ENCODE results near the gene ABHD1.
"Not testable (repeated sequence)": the region's sequence is repeated elsewhere in the genome, so short reads cannot be mapped to it uniquely, and the experiment has no call there.

Gene ABHD1

DNA sequence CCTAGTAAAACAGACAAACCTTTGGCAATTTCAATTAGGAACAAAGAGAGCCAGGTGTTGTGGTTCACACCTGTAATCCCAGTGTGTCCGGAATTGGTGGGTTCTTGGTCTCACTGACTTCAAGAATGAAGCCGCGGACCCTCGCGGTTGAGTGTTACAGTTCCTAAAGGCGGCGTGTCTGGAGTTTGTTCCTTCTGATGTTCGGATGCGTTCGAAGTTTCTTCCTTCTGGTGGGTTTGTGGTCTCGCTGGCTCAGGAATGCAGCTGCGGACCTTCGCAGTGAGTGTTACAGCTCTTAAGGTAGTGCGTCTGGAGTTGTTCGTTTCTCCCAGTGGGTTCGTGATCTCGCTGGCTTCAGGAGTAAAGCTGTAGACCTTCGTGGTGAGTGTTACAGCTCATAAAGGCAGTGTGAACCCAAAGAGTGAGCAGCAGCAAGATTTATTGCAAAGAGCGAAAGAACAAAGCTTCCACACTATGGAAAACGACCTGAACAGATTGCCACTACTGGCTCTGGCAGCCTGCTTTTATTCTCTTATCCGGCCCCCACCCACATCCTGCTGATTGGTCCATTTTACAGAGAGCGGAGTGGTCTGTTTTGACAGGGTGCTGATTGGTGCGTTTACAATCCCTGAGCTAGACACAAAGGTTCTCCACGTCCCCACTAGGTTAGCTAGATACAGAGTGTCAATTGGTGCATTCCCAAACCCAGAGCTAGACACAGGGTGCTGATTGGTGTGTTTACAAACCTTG, 12.8 kb upstream of the ABHD1 start:
- not testable (repeated sequence) for DNase-seq (ENCODE audit: low read depth)

DNA sequence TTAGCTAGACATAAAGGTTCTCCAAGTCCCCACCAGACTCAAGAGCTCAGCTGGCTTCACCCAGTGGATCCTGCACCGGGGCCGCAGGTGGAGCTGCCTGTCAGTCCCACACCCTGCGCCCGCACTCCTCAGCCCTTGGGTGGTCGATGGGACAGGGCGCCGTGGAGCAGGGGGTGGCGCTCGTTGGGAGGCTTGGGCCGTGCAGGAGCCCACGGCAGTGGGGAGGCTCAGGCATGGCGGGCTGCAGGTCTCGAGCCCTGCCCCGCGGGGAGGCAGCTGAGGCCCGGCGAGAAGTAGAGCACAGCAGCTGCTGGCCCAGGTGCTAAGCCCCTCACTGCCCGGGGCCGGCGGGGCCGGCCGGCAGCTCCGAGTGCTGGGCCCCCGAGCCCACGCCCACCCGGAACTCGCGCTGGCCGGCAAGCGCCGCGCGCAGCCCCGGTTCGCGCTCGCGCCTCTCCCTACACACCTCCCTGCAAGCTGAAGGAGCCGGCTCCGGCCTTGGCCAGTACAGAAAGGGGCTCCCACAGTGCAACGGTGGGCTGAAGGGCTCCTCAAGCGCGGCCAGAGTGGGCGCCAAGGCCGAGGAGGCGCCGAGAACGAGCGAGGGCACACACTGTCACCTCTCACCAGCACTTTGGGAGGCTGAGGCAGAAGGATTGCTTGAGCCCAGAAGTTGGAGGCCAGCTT, 12.1 kb upstream of the ABHD1 start:
- not testable (repeated sequence) for DNase-seq (ENCODE audit: low read depth)

DNA sequence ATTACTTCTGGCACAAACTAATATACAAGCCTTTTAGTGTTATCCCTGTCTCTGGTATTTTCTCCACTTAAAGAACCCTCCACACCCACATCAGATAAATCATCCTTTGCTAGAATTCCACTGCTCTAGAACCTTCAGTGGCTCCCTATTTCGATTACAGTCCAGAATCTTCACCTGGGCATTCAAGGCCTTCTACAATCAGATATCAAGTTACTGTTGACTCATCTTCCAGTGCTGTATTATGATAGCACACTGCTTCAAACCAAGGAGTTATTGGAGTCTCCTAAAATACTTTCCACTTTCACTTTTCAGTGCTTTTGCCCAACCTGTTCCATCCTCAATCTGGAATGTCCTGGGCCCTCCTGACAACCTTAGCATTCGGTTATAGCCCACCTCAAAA, 8.1 kb upstream of the ABHD1 start:
- DNase-seq (ENCODE audit: low read depth): no peak

DNA sequence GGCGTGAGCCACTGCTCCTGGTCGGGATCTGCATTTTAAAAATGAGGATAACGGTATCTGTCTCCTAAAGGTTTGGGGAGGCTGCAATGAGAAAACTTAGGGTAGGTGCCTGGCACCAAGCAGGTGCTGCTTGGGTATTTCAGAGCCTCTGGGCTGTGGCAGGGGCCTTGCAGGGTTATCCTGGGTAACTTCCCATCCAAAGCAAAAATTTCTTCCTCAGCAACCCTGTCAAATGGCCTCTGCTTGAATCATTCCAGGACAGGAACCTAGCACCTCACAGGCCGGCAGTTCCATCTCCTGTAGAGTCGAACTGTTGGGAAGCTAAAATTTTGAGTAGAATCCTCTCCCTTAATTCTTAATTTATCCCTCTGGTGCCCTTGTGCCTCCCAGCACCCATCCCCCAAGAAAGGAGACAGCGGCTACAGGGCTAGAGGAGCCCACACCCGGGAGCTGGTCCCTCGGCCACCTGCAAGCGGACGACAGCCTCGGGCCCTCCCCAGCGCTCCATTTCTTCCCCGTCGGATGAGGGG, 5.6 kb upstream of the ABHD1 start:
- no peak for DNase-seq (ENCODE audit: low read depth)

DNA sequence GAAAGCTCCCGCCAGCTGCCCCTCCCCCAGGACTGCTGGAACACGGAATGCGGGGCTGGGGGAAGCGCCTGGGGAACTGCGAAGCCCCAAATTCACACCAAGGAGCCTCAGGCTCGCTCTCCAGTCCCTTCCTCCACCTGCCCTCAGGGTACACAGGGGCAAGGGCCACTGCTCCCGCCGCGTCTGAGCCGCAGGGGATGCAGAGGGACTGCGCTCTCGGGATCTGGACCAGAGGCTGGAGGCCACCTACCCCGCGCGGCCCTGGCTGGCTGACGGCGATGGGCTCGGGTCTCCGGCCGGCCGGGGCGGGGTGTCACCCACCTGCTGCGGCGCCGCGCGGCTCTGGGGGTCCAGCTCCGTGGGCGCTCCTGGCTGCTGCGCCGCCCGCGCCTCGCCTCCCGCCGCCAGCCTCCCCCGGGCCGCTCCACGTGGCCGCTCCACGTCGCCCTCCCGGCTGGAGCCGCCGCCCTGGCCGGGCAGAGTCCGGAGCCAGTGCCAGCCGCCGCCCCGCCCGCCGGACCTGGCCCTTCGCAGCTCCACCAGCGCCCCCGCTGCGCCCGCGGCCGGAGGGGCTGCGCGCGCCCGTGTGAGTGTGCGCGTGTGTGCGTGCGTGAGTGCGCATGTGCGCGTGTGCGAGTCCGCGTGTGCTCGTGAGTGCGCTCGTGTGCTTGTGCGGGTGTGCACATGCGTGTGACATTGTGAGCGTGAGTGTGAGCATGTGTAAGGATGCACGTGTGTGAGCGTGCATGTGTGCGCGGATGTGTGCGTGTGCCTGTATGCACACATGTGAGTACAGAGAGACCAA, 4.9 kb upstream of the ABHD1 start, which contains the start of gene CGREF1:
CGREF1 (minus strand) TSS at position 604 of the 805 bp plus-strand sequence. CDS start 14,762 bp downstream, outside the sequence.
- no peak for DNase-seq (ENCODE audit: low read depth)

DNA sequence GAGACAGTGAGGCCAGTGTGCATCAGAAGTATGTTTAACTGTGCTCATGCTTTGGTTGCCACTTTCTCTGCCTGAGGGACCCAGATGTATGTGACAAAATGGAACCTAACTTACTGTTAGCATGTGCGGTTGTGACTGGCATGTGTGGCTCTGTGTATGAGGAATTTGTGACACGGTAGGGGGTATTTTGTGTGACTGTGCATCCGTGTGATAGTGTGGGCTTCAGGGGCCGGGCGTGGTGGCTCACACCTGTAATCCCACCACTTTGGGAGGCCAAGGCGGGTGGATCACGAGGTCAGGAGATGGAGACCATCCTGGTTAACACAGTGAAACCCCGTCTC, 4.3 kb upstream of the ABHD1 start:
- DNase-seq (ENCODE audit: low read depth): not testable (repeated sequence)

DNA sequence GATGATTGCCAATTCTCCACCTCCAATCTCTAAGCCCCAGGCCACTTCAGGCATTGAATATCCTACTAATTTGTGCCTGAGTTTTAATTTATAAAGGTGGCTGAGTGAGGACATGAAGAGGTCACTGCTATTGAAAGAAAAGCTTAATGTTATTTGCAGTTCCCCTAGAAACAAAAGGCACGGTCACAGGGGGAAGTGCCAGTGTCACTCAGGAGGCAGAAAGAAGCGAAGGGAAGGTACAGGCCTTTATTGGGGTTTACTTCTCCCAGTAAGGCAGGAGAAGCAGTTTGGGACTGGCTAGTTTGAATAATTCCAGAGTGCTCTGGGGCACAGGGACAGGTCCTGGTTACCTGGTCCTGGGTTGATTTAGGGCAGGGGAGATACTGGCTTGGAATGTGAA, 1.7 kb upstream of the ABHD1 start:
- DNase-seq (ENCODE audit: low read depth): no peak

DNA sequence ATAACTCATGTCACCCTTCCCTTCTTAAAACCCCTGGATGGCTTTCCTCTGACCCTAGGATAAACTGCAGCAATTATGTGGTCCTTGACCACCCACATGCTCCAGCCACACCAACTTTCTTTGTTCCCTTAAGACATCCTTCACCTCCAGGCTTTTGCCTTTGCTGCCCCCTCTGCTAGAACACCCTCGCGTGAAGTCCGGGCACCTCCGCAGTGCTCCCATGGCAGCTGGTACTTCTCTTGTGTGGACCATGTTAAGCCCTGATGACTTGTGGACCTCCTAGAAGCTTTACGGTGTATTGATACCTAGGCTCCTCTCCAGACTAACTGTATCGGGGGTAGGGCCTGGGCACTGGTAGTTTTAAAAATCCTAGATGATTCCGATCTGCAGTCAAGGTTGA, 824 bp upstream of the ABHD1 start:
- no peak for DNase-seq (ENCODE audit: low read depth)

DNA sequence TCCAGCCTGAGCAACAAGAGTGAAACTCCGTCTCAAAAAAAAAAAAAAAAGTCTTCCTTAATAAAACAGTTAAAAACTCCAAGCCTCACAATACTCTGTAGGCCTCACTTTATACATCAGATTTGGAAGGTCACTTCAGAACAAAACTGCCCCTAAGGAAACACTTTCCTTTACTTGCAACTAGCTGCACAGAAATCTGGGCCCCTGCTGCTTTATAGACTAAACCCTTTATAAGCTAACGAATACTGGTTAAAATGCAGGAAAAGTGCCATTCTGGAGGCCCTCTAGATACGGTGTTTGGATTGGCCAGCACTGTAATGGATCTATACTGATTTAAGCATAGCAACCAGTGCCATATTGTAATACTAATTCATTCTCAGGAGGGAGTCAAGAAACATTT, 1.5 kb downstream of the ABHD1 start:
- DNase-seq (ENCODE audit: low read depth): no peak

DNA sequence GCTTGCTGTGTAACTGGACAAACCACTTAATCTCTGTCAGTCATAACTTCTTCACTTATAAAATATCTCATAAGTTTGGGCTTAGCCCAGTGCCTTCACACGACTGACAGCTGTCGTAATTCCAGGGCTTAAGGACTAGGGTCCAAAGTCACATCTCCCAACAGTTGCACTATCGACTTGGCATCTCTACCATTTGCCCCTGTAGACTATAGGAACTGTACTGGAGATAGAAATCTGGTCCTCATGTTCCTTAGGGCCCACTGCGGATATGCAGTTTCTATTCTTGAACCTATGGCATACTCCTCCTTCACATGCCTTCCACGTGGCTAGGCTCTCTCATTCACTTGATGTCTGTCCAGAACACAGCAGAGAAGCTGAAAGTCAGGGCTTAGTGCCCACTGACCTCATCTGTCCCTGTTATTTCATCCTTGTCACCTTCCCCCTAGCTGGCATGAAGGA, 2.7 kb downstream of the ABHD1 start:
- no peak for DNase-seq (ENCODE audit: low read depth)

DNA sequence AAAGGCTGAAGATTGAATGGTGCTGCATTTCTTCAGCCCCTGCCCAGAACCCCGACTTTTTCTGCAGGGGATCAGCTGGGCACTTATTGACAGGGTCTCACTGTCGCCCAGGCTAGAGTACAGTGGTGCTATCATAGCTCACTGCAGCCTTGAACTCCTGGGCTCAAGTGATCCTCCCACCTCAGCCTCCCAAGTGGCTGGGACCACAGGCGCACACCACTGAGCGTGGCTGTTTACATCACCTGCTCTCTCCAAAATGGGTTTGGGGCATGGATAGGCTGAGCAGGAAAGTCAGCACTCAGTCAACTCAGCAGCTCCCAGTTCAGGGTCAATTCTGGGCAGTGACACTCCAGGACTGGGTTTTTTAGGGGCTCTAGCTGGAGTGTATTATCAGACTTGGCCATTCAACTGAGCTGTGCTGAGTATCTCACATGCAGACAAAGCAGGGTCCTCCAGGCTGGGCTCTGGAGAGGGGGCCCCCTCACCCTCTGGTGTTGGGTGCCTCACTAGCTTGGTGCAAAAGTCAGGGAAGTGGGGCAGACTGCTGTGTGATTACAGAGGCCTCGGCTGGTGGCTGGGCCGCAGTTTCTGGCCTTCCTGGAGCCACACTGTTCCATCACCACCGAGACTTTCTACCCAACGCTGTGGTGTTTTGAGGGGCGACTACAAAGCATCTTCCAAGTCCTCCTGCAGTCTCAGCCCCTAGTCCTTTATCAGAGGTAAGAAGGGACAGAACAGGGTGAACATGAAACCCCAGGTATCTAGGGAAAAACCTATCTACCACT, 4.5 kb downstream of the ABHD1 start:
- DNase-seq (ENCODE audit: low read depth): no peak

DNA sequence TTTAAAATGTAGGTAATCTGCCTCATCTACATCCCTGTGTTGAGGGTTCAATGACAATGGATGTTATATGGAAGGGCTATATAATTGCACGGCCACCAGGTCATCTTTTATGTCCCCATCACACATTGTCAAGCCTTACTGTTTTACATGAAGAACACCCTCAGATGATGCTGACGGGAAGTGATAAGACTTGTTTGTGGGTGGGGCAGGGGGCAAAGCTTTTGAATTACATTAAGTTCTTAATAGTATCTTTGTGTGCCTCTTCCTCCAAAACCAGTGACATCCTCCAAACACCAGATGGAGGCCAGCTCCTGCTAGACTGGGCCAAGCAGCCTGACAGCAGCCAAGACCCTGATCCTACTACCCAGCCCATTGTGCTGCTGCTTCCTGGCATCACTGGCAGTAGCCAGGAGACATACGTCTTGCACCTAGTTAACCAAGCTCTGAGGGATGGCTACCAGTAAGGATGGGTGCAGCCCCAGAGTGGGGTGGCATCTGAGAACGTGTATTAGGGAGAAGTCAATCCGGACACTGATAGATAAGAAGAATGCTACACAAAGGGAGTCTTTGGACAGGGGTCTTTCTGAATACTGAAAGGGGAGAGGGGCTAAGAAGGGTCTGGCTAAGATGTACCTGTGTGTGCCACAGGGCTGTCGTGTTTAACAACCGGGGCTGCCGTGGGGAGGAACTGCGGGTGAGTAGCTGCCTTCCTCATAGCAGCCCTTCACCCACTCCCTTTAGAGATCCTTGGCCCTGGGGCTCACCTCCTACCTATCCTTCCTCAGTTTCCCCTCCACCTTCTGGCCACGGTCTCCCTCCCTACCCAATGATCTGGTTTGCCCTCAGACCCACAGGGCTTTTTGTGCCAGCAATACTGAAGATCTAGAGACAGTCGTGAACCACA, 5.3 kb downstream of the ABHD1 start:
- no peak for DNase-seq (ENCODE audit: low read depth)

DNA sequence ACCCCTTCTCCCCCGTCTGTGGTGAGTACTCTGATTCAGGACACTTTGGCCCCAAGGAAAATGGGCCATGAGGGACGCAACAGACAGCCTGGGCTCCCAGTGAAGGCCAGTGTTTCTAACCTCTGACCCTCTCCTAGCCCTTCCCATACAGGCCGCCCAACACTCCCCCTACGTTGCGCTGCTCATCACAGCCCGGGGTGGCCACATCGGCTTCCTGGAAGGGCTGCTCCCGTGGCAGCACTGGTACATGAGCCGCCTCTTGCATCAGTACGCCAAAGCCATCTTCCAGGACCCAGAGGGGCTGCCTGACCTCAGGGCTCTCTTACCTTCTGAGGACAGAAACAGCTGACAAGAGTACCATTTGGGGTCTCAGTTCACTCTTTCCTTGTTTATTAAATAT, 6.8 kb downstream of the ABHD1 start:
- no peak for DNase-seq (ENCODE audit: low read depth)

DNA sequence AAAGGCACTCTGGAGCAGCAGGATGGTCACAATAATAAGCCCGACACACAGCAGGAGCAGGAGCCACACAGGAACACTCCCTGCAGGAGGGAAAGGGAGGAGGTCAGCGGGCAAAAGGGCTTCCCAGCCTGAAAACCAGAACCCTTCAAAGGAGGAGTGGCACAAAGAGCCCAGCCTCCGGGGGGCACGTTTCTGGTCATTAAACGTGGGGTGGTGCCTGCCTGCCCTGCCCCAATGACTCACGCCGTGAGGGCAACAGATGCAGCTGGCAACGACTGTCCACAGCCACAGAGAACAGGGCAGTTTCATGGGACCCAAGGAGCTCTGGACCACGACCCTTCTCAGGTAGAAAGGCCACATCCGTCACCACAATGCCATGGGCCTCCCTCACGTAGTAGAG, 7.8 kb downstream of the ABHD1 start:
- DNase-seq (ENCODE audit: low read depth): no peak

DNA sequence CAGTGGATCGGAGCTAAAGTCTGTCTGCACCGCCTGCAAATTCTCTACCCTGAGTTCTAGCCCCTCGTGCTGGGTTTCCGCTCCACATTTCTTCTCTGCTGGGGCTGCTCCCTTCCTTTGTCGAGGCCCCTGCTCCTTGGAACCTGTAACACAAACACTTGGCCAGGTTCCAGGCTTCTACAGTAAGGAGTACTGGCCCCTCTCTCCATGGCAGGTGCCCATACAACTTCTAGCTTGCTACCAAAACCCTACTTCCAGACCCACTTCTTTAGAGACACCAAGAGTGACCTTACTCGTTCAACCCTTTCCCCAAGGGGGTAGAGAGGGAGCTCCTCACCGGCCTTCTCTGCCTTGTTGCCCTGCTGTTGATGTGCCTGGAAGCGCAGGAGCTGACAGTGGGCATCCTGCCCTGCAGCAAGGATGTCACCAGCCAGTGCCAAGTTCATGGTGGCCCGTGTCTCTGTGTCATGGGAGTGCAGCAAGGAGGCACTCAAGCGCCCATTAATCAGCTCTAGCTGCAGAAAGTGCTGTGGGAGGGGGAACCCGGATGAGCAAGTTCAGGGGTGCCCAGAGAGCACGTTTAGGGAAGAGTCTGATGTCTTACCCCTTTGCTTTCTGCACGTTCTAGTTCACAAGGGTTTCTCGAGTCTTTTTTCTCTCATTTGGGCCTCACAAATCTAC, 9.7 kb downstream of the ABHD1 start:
- no peak for DNase-seq (ENCODE audit: low read depth)

DNA sequence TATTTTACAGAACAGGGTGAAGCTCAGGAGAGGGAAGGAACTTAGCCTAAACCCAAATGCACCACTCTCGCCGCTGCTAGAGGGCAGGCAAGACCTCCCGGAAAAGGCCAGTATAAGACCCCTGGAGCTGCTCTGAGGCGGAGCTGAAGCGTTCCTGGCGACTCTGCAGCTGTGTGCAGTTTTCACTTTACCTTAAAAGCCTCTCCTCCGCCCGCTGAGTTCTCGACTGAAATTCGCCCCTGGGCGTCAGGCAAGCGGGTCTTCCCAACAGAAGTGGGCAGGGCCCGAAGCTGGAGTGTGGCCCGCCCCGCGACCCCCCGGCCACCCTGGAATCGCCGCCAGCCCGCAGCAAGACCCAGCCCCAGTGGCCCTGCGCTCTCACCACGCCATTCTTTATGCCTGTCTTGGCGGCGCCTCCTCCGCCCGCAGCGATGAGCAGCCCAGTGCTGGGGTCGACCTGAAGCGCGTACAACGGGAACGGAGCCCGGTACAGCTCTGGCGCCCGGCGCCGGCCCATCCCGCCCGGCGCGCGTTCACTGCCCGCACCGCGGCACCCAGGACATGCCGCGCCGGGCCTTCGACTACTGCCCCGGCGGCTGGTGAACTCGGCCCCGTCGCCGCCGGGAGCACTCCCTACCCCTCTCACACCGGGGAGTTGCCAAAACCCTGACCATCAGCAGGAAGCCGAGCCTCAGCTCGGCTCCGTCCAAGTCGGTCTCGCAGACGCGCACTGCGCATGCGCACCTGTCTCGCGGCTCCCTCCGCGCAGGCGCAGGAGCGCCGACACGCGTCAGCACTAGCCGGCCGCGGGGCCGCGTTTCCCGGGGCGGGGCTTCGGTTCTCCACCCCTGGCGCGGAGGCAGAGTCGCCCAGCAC, 10.5 kb downstream of the ABHD1 start, which contains the start of gene PREB:
PREB (minus strand) TSS at position 732 of the 876 bp plus-strand sequence; CDS start at position 517, 215 bp downstream.
- peak; percentile 53 for DNase-seq (ENCODE audit: low read depth)

DNA sequence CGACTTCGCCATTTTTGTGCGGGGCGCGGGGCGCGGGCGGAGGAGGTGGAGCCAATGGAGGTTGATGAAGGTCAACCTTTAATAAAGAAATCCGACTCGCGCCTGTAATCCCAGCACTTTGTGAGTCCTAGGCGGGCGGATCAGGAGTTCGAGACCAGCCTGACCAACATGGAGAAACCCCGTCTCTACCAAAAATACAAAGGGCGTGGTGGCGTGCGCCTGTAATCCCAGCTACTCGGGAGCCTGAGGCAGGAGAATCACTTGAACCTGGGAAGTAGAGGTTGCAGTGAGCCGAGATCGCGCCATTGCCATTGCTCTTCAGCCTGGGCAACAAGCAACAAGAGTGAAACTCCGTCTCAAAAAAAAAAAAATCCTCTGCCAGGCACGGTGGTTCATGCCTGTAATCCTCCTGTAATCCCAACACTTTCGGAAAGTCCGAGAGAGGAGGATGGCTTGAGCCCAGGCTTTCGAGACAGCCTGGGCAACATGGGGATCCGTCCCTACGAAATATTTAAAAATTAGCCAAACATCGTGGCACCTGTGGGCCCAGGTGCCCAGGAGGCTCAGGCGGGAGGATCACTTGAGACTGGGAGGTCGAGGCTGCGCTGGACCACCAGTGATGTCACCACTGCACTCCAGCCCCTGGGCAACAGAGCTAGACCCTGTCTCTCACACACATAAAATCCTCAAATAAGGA, 11.3 kb downstream of the ABHD1 start:
- DNase-seq (ENCODE audit: low read depth): no peak

DNA sequence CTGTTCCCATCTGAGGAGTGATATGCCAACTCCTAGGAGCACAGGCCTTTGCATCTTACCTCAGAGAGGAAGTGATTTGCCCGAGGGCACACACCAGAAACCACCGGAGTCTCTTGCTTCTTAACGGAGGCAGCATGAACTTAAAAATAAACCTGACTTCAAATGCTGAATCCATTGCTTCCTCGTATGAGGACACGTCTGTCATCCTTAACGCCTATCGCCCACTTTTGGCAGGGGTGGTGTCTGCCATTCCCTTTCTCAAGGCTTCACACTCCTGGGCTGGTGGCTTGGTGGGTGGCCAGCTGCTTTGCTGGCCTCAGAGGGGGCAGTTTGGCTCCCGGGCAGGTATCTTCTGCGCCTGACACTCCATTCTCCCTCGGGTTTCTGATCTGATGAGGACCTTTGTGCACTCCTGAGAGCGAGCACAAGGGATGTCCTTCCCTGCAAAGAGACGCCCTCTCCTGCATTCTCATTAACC, 11.9 kb downstream of the ABHD1 start:
- DNase-seq (ENCODE audit: low read depth): no peak
